H9 (cell line): ENCODE measurements around the gene TRAF7. TPM values are rescaled to one million over a fixed set of nuclear protein-coding genes. Genes with fewer than 3 reads are reported as not detected.
"Not testable (repeated sequence)": the region's sequence is repeated elsewhere in the genome, so short reads cannot be mapped to it uniquely, and the experiment has no call there.

Source experiments
- DNase-seq: peaks from one replicate; pipeline ENCODE4 v3.0.0-alpha.2; 2017
- H2AFZ ChIP-seq: one replicate; pipeline ENCODE4 v1.6.1; 2013; ENCODE audit warnings: mild to moderate bottlenecking, low read length, control low read depth, moderate library complexity
- H2AK5ac ChIP-seq: 2 replicates; pipeline ENCODE4 v1.6.1; 2013; ENCODE audit warnings: low read length, control low read depth, mixed read lengths; ENCODE audit not compliant: insufficient read length
- H2BK120ac ChIP-seq: one replicate; pipeline ENCODE4 v1.6.1; 2013; ENCODE audit warnings: low read depth, mild to moderate bottlenecking, low read length, control low read depth, inconsistent platforms; ENCODE audit not compliant: poor library complexity, severe bottlenecking
- H2BK12ac ChIP-seq: 2 replicates; pipeline ENCODE4 v1.6.1; 2013; ENCODE audit warnings: low read length, control low read depth, mixed read lengths, low read depth; ENCODE audit not compliant: insufficient read length
- H2BK15ac ChIP-seq: 2 replicates; pipeline ENCODE4 v1.6.1; 2013; ENCODE audit warnings: low read depth, low read length, control low read depth
- H2BK20ac ChIP-seq: one replicate; pipeline ENCODE4 v1.6.1; 2013; ENCODE audit warnings: low read depth, mild to moderate bottlenecking, low read length, control low read depth, inconsistent platforms; ENCODE audit not compliant: poor library complexity, severe bottlenecking
- H2BK5ac ChIP-seq: 2 replicates; pipeline ENCODE4 v1.6.1; 2013; ENCODE audit warnings: low read length, control low read depth, mixed read lengths; ENCODE audit not compliant: insufficient read length
- H3K14ac ChIP-seq: 2 replicates; pipeline ENCODE4 v1.6.1; 2013; ENCODE audit warnings: low read length, control low read depth; ENCODE audit not compliant: insufficient read depth
- H3K18ac ChIP-seq: 2 replicates; pipeline ENCODE4 v1.6.1; 2013; ENCODE audit warnings: low read depth, mild to moderate bottlenecking, mixed read lengths, low read length, control low read depth; ENCODE audit not compliant: insufficient read length
- H3K23ac ChIP-seq: 2 replicates; pipeline ENCODE4 v1.6.1; 2013; ENCODE audit warnings: low read length, control low read depth, mixed read lengths, low read depth; ENCODE audit not compliant: insufficient read length
- H3K23me2 ChIP-seq: 2 replicates; pipeline ENCODE4 v1.6.1; 2013; ENCODE audit warnings: low read depth, mild to moderate bottlenecking, mixed read lengths, low read length, control low read depth; ENCODE audit not compliant: insufficient read length, poor library complexity, severe bottlenecking
- H3K27ac ChIP-seq: 2 replicates; pipeline ENCODE4 v1.5.1; 2013; ENCODE audit warnings: low read length, control low read depth, mixed read lengths, low read depth; ENCODE audit not compliant: insufficient read length
- H3K27me3 ChIP-seq: 2 replicates; pipeline ENCODE4 v1.6.1; 2013; ENCODE audit warnings: low read length, control low read depth, inconsistent platforms; ENCODE audit not compliant: insufficient read depth
- H3K4ac ChIP-seq: 2 replicates; pipeline ENCODE4 v1.6.1; 2013; ENCODE audit warnings: low read depth, mild to moderate bottlenecking, control low read depth, inconsistent platforms, low read length, moderate library complexity
- H3K4me1 ChIP-seq: 2 replicates; pipeline ENCODE4 v1.6.1; 2013; ENCODE audit warnings: low read length, control low read depth, inconsistent platforms; ENCODE audit not compliant: insufficient read depth
- H3K4me2 ChIP-seq: 2 replicates; pipeline ENCODE4 v1.6.1; 2013; ENCODE audit warnings: low read length, control low read depth, mixed read lengths; ENCODE audit not compliant: insufficient read length, insufficient read depth
- H3K56ac ChIP-seq: 2 replicates; pipeline ENCODE4 v1.6.1; 2013; ENCODE audit warnings: low read depth, mild to moderate bottlenecking, mixed read lengths, low read length, control low read depth; ENCODE audit not compliant: insufficient read length
- H3K79me1 ChIP-seq: 2 replicates; pipeline ENCODE4 v1.6.1; 2013; ENCODE audit warnings: low read depth, mild to moderate bottlenecking, moderate library complexity, low read length, control low read depth, inconsistent platforms; ENCODE audit not compliant: insufficient read depth, poor library complexity, severe bottlenecking
- H3K79me2 ChIP-seq: 2 replicates; pipeline ENCODE4 v1.6.1; 2013; ENCODE audit warnings: low read length, control low read depth, inconsistent platforms; ENCODE audit not compliant: insufficient read depth
- H3K9ac ChIP-seq: 2 replicates; pipeline ENCODE4 v1.6.1; 2013; ENCODE audit warnings: low read length, control low read depth, mixed read lengths; ENCODE audit not compliant: insufficient read length; ENCODE audit errors: extremely low read depth
- H3K9me3 ChIP-seq: one replicate; pipeline ENCODE4 v1.6.1; 2013; ENCODE audit warnings: low read depth, low read length, inconsistent platforms; ENCODE audit not compliant: control insufficient read depth
- H3T11ph ChIP-seq: one replicate; pipeline ENCODE4 v1.6.1; 2013; ENCODE audit warnings: mild to moderate bottlenecking, low read length, control low read depth, inconsistent platforms
- H4K20me1 ChIP-seq: one replicate; pipeline ENCODE4 v1.6.1; 2013; ENCODE audit not compliant: control insufficient read depth, insufficient read length, insufficient read depth
- H4K5ac ChIP-seq: 2 replicates; pipeline ENCODE4 v1.6.1; 2013; ENCODE audit warnings: low read depth, mild to moderate bottlenecking, mixed read lengths, low read length, control low read depth; ENCODE audit not compliant: insufficient read length
- H4K8ac ChIP-seq: replicated peaks from 2 replicates; pipeline ENCODE4 v1.6.1; 2013; ENCODE audit warnings: low read length, control low read depth, mixed read lengths, low read depth; ENCODE audit not compliant: insufficient read length
- H4K91ac ChIP-seq: 2 replicates; pipeline ENCODE4 v1.6.1; 2013; ENCODE audit warnings: low read depth, mild to moderate bottlenecking, moderate library complexity, mixed read lengths, low read length, control low read depth; ENCODE audit not compliant: insufficient read length
- H3K27ac Mint-ChIP-seq, 3 experiments: 2 replicates in 2 of 3; 3 replicates in 1 of 3; pipeline ENCODE4 v1.8.0; 2020 to 2021; ENCODE audit warnings: mixed read lengths in 3 of 3, mild to moderate bottlenecking in 1 of 3, moderate library complexity in 1 of 3
- H3K27me3 Mint-ChIP-seq: 2 replicates; pipeline ENCODE4 v1.8.0; 2021; ENCODE audit warnings: low read depth, mild to moderate bottlenecking, moderate library complexity, mixed read lengths
- H3K36me3 Mint-ChIP-seq, 3 experiments: 2 replicates in 2 of 3; 3 replicates in 1 of 3; pipeline ENCODE4 v1.8.0; 2020 to 2021; ENCODE audit warnings: low read depth in 3 of 3, mixed read lengths in 3 of 3; ENCODE audit not compliant: insufficient read depth in 1 of 3
- H3K4me1 Mint-ChIP-seq, 2 experiments: 2 replicates each; pipeline ENCODE4 v1.8.0; 2020; ENCODE audit warnings: mixed read lengths in 2 of 2
- H3K4me3 Mint-ChIP-seq, 2 experiments: 2 replicates in 1 of 2; 3 replicates in 1 of 2; pipeline ENCODE4 v1.8.0; 2020 to 2021; ENCODE audit warnings: mild to moderate bottlenecking in 2 of 2, mixed read lengths in 2 of 2, moderate library complexity in 1 of 2
- H3K9me3 Mint-ChIP-seq, 2 experiments: 2 replicates in 1 of 2; 3 replicates in 1 of 2; pipeline ENCODE4 v1.8.0; 2020; ENCODE audit warnings: mild to moderate bottlenecking in 2 of 2, mixed read lengths in 2 of 2, moderate library complexity in 1 of 2
- WGBS: extraction: QIAGEN DNeasy Blood & Tissue Kit; methylation state at CpG from one replicate; pipeline ENCODE4 v1.1.7; 2013; ENCODE audit warnings: missing lambda C conversion rate, low lambda C conversion rate, mixed read lengths; ENCODE audit not compliant: insufficient read length; ENCODE audit errors: extremely low coverage; 5-methylcytosine and 5-hydroxymethylcytosine counted together
- total RNA-seq: library from RNA; stranded (reverse); gene quantifications from 2 replicates; pipeline ENCODE4 v1.2.1, GENCODE V29; 2021

Gene TRAF7
- total RNA-seq, 1 experiment from 2014 or later, result 108 TPM

DNA sequence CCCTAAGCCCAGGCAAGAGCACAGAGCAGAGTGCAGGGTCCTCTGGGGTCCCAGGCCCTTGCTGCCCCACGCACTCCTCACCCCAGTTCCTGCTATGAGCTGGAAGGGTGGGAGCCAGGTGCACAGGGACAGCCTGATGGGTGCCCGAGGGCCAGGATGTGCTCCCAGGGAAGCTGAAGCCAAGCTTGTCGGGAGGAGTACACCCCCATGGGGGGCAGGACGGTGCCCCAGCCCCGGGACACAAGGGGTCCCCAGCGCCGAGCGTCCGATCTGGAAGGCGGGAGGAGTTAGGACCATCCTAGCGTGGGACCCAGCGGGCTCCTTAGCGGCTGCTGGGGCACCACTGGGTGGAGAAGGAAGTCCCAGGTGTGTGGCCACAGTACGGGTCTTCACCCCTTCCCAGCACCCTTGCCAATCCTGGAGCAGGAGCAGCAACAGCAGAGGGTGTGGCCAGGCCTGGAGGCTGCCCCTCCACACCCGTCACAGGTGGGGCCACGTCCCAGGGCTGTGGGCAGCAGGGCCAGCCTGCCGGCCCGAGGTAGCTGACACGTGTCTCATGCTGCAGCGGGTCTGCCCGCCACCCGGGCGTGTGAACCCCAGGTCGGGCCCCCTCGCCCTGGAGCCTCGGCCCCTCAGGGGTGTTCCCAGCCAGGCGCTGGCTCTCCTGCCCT is 31.7 kb upstream of the TRAF7 start:
- H3K36me3 Mint-ChIP-seq, H2BK5ac ChIP-seq, H3K79me1 ChIP-seq, H3K9ac ChIP-seq, H4K20me1 ChIP-seq, H3K56ac ChIP-seq, H3K23ac ChIP-seq, H3K23me2 ChIP-seq, H4K5ac ChIP-seq, H3K14ac ChIP-seq, H2BK120ac ChIP-seq, DNase-seq, H2AFZ ChIP-seq, H3K4ac ChIP-seq, H3K27ac ChIP-seq, H4K91ac ChIP-seq, H2BK20ac ChIP-seq, H3K18ac ChIP-seq, H3K9me3 ChIP-seq, H2BK15ac ChIP-seq, H3K27me3 Mint-ChIP-seq, H3K4me3 Mint-ChIP-seq, H3K9me3 Mint-ChIP-seq, H3K4me2 ChIP-seq, H3K4me1 ChIP-seq, H3T11ph ChIP-seq, H3K27ac Mint-ChIP-seq, H4K8ac ChIP-seq, H2BK12ac ChIP-seq, H2AK5ac ChIP-seq, H3K79me2 ChIP-seq, H3K27me3 ChIP-seq: not testable (repeated sequence)
- H3K4me1 Mint-ChIP-seq, result peaks cover 19 to 25% of the 10 kb centered on the region in 2 experiments
- no CpG with 5 or more reads among the region's 27 CpGs for WGBS

DNA sequence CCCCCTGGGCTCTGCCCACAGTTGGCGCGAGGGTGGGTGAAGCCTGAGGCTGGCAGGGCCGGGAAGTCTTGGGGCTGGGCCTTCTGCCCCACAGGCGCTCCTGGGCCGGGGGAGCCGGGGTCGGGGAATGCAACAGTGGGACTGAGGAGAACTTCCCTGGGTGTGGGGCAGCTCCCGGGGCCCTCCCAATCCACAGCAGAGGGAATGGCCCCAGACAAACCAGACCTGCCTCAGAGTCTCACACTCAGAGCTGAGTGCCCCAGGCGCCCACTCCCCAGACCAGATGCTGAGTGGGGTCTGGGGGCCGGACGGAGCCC is 31.2 kb upstream of the TRAF7 start:
- not testable (repeated sequence) for H3K27ac Mint-ChIP-seq, H3K9me3 Mint-ChIP-seq, H3K27ac ChIP-seq, H4K8ac ChIP-seq, DNase-seq, H3K9me3 ChIP-seq, H2AK5ac ChIP-seq, H3K56ac ChIP-seq, H4K91ac ChIP-seq, H3K27me3 ChIP-seq, H3K4me3 Mint-ChIP-seq, H3K4ac ChIP-seq, H3K79me2 ChIP-seq, H4K20me1 ChIP-seq, H3K14ac ChIP-seq, H3T11ph ChIP-seq, H2BK5ac ChIP-seq, H3K23me2 ChIP-seq, H2BK20ac ChIP-seq, H2BK12ac ChIP-seq, H3K27me3 Mint-ChIP-seq, H2BK120ac ChIP-seq, H3K4me2 ChIP-seq, H4K5ac ChIP-seq, H2BK15ac ChIP-seq, H3K9ac ChIP-seq, H2AFZ ChIP-seq, H3K79me1 ChIP-seq, H3K4me1 ChIP-seq, H3K36me3 Mint-ChIP-seq, H3K23ac ChIP-seq
- H3K18ac ChIP-seq, result peak overlapping the region; percentile 48
- peaks cover 19 to 25% of the 10 kb centered on the region in 2 experiments for H3K4me1 Mint-ChIP-seq
- WGBS, result no CpG with 5 or more reads among the region's 11 CpGs
